ENCODE data around the gene BTG2.

DNA sequence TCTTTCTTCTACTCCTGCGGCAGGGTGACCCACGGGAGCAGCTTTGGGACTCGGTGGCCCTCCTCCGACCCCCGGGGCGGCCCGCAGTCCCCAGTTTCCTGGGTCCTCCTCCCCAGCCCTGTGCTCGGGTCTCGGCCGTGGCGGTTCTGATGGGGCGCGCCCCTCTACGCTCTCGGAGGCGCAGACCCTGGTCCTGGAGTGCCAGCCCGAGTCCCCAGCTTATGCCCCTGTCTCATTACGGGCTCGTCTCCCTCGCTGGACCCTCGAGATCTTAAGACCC, 430 bp downstream of the BTG2 start:
- TF ChIP-seq, protein P1, sequence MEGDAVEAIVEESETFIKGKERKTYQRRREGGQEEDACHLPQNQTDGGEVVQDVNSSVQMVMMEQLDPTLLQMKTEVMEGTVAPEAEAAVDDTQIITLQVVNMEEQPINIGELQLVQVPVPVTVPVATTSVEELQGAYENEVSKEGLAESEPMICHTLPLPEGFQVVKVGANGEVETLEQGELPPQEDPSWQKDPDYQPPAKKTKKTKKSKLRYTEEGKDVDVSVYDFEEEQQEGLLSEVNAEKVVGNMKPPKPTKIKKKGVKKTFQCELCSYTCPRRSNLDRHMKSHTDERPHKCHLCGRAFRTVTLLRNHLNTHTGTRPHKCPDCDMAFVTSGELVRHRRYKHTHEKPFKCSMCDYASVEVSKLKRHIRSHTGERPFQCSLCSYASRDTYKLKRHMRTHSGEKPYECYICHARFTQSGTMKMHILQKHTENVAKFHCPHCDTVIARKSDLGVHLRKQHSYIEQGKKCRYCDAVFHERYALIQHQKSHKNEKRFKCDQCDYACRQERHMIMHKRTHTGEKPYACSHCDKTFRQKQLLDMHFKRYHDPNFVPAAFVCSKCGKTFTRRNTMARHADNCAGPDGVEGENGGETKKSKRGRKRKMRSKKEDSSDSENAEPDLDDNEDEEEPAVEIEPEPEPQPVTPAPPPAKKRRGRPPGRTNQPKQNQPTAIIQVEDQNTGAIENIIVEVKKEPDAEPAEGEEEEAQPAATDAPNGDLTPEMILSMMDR (conservative IDR thresholded peaks at IDR 0.05; ENCODE audit: low read depth, low read length): no peak
- TF ChIP-seq EZH2 (IDR thresholded peaks at IDR 0.05; ENCODE audit: low read length, unreplicated experiment): no peak

All from PC-3 (cell line).